Vagina (tissue), 2 donors: ENCODE measurements around the gene PMM2. TPM values are rescaled to one million over a fixed set of nuclear protein-coding genes. Genes with fewer than 3 reads are reported as not detected.
A peak's percentile ranks its signal among the peaks of the same experiment; 100 is the strongest.

ENCODE experiments used
- DNase-seq, 2 donors: peaks; one replicate each; pipeline ENCODE4 v3.0.0-alpha.2; 2017; ENCODE audit errors: extremely low spot score in 2 of 2
- H3K27ac ChIP-seq: fragments of 200-600 bp; sonication (generic); one replicate; pipeline ENCODE4 v1.5.1; 2019
- H3K27me3 ChIP-seq: fragments of 200-600 bp; sonication (generic); one replicate; pipeline ENCODE4 v1.5.1; 2019
- H3K36me3 ChIP-seq, 2 donors: fragments of 200-600 bp; sonication (generic); one replicate each; pipeline ENCODE4 v1.5.1; 2017 to 2019
- H3K4me1 ChIP-seq: fragments of 200-600 bp; sonication (generic); one replicate; pipeline ENCODE4 v1.5.1; 2019
- H3K4me3 ChIP-seq, 2 donors: fragments of 200-600 bp; sonication (generic); 1 replicate in 1 of 2; 2 replicates in 1 of 2; pipeline ENCODE4 v1.5.1; 2016 to 2019
- H3K9me3 ChIP-seq: fragments of 200-600 bp; sonication (generic); one replicate; pipeline ENCODE4 v1.5.1; 2019
- CTCF ChIP-seq, 3 experiments: fragments of 450-650 bp in 2 of 3; fragments of 200-600 bp in 1 of 3; sonication (generic) in 1 of 3; IDR thresholded peaks; one replicate each; pipeline ENCODE4 v1.5.1; 2017 to 2019; ENCODE audit warnings: antibody characterized with exemption in 3 of 3, mild to moderate bottlenecking in 2 of 3, moderate library complexity in 2 of 3
- POLR2A ChIP-seq, 2 donors: fragments of 450-650 bp; IDR thresholded peaks; one replicate each; pipeline ENCODE4 v1.6.1; 2017; ENCODE audit warnings: antibody characterized with exemption in 2 of 2, mild to moderate bottlenecking in 2 of 2, moderate library complexity in 2 of 2
- POLR2AphosphoS5 ChIP-seq, 2 donors: sonication (generic); formaldehyde crosslinking; IDR thresholded peaks; one replicate each; pipeline ENCODE4 v1.9.0; 2017; ENCODE audit warnings: antibody characterized with exemption in 2 of 2, mild to moderate bottlenecking in 2 of 2, low read depth in 1 of 2; ENCODE audit not compliant: insufficient read depth in 1 of 2
- intact Hi-C: fragments of 100-400 bp; cut with DNase I; formaldehyde crosslinking; loops from one replicate; pipeline ENCODE4 v1.15.1; 2023
- total RNA-seq: library from RNA; depleted of rRNA; stranded (reverse); fragments of >200 nt; gene quantifications from one replicate; pipeline ENCODE4 v1.2.3, GENCODE V29; 2016

PMM2 gene
- total RNA-seq, 1 donor from 2014 or later = 21.4 TPM

- Histone ChIP-seq H3K4me1 (peaks cover 71% of the 10 kb centered on the region), H3K27ac (peak overlapping the region; percentile 62), H3K27me3 (no peaks in the 10 kb centered on the region), H3K4me3 (no peak overlapping the region), H3K9me3 (no peaks in the 10 kb centered on the region), H3K36me3 (peaks cover 0 to 33% of the 10 kb centered on the region in 2 donors)
- no peak for DNase-seq
- intact Hi-C loops = no loop called here
- TF ChIP-seq POLR2AphosphoS5 (IDR thresholded peaks at IDR 0.05; ENCODE audit: insufficient read depth in 1 of 2, low read depth in 1 of 2) (peak; percentile 18 to 58), POLR2A (IDR thresholded peaks at IDR 0.05) (no peak)
These were observed 62.6 kb downstream of the PMM2 start for GRCh38 chr16:8859913-8860881.

GRCh38 chr16:8861563-8862308 is 64.1 kb downstream of the PMM2 start:
- H3K4me3 ChIP-seq = no peak overlapping the region
- H3K27me3 ChIP-seq = no peaks in the 10 kb centered on the region
- peak overlapping the region; percentile 62 for H3K27ac ChIP-seq
- DNase-seq = no peak
- H3K36me3 ChIP-seq = peaks cover 0 to 18% of the 10 kb centered on the region in 2 donors
- H3K9me3 ChIP-seq = no peaks in the 10 kb centered on the region
- intact Hi-C loops = no loop called here
- H3K4me1 ChIP-seq = peaks cover 83% of the 10 kb centered on the region
- TF ChIP-seq POLR2AphosphoS5 (IDR thresholded peaks at IDR 0.05; ENCODE audit: insufficient read depth in 1 of 2, low read depth in 1 of 2) (peak in 1 of 2 donors; percentile 44), POLR2A (IDR thresholded peaks at IDR 0.05) (no peak)

- intact Hi-C loops = no loop called here
- Histone ChIP-seq H3K36me3 (peaks cover 0 to 15% of the 10 kb centered on the region in 2 donors), H3K27ac (peak overlapping the region; percentile 86), H3K9me3 (no peaks in the 10 kb centered on the region), H3K4me3 (no peak overlapping the region), H3K4me1 (peaks cover 89% of the 10 kb centered on the region), H3K27me3 (no peaks in the 10 kb centered on the region)
- no peak for TF ChIP-seq CTCF (IDR thresholded peaks at IDR 0.05)
- TF ChIP-seq POLR2AphosphoS5 (IDR thresholded peaks at IDR 0.05; ENCODE audit: insufficient read depth in 1 of 2, low read depth in 1 of 2) = no peak
- no peak for TF ChIP-seq POLR2A (IDR thresholded peaks at IDR 0.05)
- DNase-seq = no peak
These were observed 64.9 kb downstream of the PMM2 start for GRCh38 chr16:8862309-8863130.

GRCh38 chr16:8863594-8864424 is 66.2 kb downstream of the PMM2 start:
- peaks cover 0 to 4% of the 10 kb centered on the region in 2 donors for H3K36me3 ChIP-seq
- peaks cover 90% of the 10 kb centered on the region for H3K4me1 ChIP-seq
- H3K27me3 ChIP-seq = no peaks in the 10 kb centered on the region
- no peaks in the 10 kb centered on the region for H3K9me3 ChIP-seq
- H3K4me3 ChIP-seq = no peak overlapping the region
- no peak for DNase-seq
- H3K27ac ChIP-seq = peak overlapping the region; percentile 86
- TF ChIP-seq CTCF (IDR thresholded peaks at IDR 0.05) (no peak), POLR2AphosphoS5 (IDR thresholded peaks at IDR 0.05; ENCODE audit: insufficient read depth in 1 of 2, low read depth in 1 of 2) (no peak), POLR2A (IDR thresholded peaks at IDR 0.05) (no peak)
- intact Hi-C loops = no loop called here

- peaks cover 86% of the 10 kb centered on the region for H3K4me1 ChIP-seq
- H3K9me3 ChIP-seq = no peaks in the 10 kb centered on the region
- H3K4me3 ChIP-seq = no peak overlapping the region
- H3K27me3 ChIP-seq = no peaks in the 10 kb centered on the region
- intact Hi-C loops = no loop called here
- no peaks in the 10 kb centered on the region for H3K36me3 ChIP-seq
- TF ChIP-seq POLR2A (IDR thresholded peaks at IDR 0.05) (no peak), POLR2AphosphoS5 (IDR thresholded peaks at IDR 0.05; ENCODE audit: insufficient read depth in 1 of 2, low read depth in 1 of 2) (no peak), CTCF (IDR thresholded peaks at IDR 0.05) (no peak)
- DNase-seq = no peak
- peak overlapping the region; percentile 86 for H3K27ac ChIP-seq
These were observed 67.0 kb downstream of the PMM2 start for GRCh38 chr16:8864480-8865110.
